T-helper 17 cell (primary cell): ENCODE data around the gene ATP12A. TPM values are rescaled to one million over a fixed set of nuclear protein-coding genes. Genes with fewer than 3 reads are reported as not detected.

Experiments used
- ATAC-seq: fragments of 150-1000 bp; cut with Tn5 transposase; 2 replicates; pipeline ENCODE4 v1.10.0; 2021; ENCODE audit warnings: mild to moderate bottlenecking, moderate library complexity
- DNase-seq, 3 donors: peaks; one replicate each; pipeline versions ENCODE4 v3.0.0 to v3.0.0-alpha.2; 2020 to 2021
- H3K9me3 ChIP-seq: one replicate; pipeline ENCODE4 v1.7.0; 2013; ENCODE audit warnings: low read length, mild to moderate bottlenecking; ENCODE audit not compliant: control insufficient read depth, poor library complexity, severe bottlenecking
- H3K27ac Mint-ChIP-seq: one replicate; pipeline ENCODE4 v1.8.0; 2022; ENCODE audit warnings: mild to moderate bottlenecking, moderate library complexity, mixed read lengths
- H3K27me3 Mint-ChIP-seq: one replicate; pipeline ENCODE4 v1.8.0; 2022; ENCODE audit warnings: mixed read lengths
- H3K36me3 Mint-ChIP-seq: one replicate; pipeline ENCODE4 v1.8.0; 2022; ENCODE audit warnings: low read depth, mixed read lengths
- H3K4me1 Mint-ChIP-seq: one replicate; pipeline ENCODE4 v1.8.0; 2022; ENCODE audit warnings: mild to moderate bottlenecking, mixed read lengths
- H3K4me3 Mint-ChIP-seq: one replicate; pipeline ENCODE4 v1.8.0; 2022; ENCODE audit warnings: mild to moderate bottlenecking, moderate library complexity, mixed read lengths
- total RNA-seq, 4 donors: library from RNA in 2 of 4; stranded (reverse) in 2 of 4; gene quantifications; one replicate each; pipeline ENCODE4 v1.2.3 and lab custom pipeline; 2022 to 2026

The ATP12A gene
- total RNA-seq, 2 donors from 2014 or later: not detected

GRCh38 chr13:24747248-24748060 lies 67.2 kb downstream of the ATP12A start:
- no peak for ATAC-seq
- Mint-ChIP-seq H3K4me1 (peaks cover 8% of the 10 kb centered on the region), H3K27ac (no peak overlapping the region), H3K36me3 (peaks cover 4% of the 10 kb centered on the region), H3K4me3 (peak overlapping the region; percentile 75), H3K27me3 (peaks cover 59% of the 10 kb centered on the region)
- no peaks in the 10 kb centered on the region for H3K9me3 ChIP-seq
- DNase-seq: no peak

GRCh38 chr13:24748061-24748400 lies 67.8 kb downstream of the ATP12A start:
- H3K27ac Mint-ChIP-seq: no peak overlapping the region
- H3K9me3 ChIP-seq: no peaks in the 10 kb centered on the region
- DNase-seq: no peak
- peaks cover 61% of the 10 kb centered on the region for H3K27me3 Mint-ChIP-seq
- H3K36me3 Mint-ChIP-seq: peaks cover 4% of the 10 kb centered on the region
- peak overlapping the region; percentile 63 for H3K4me3 Mint-ChIP-seq
- no peak for ATAC-seq
- peaks cover 8% of the 10 kb centered on the region for H3K4me1 Mint-ChIP-seq

GRCh38 chr13:24759197-24759596 lies 79.0 kb downstream of the ATP12A start:
- no peak for DNase-seq
- Mint-ChIP-seq H3K27me3 (peaks cover 39% of the 10 kb centered on the region), H3K4me1 (peaks cover 4% of the 10 kb centered on the region), H3K36me3 (no peaks in the 10 kb centered on the region), H3K4me3 (no peak overlapping the region), H3K27ac (no peak overlapping the region)
- no peak for ATAC-seq
- no peaks in the 10 kb centered on the region for H3K9me3 ChIP-seq

Other genes with a start within 250 kb of the ATP12A start
- gene PARP4, start 167.6 kb upstream of the ATP12A start, total RNA-seq: 10 to 100 TPM; 44.7 to 49.0 TPM
- gene RNF17, start 83.8 kb downstream of the ATP12A start, total RNA-seq: 1 to 10 TPM in 1 of 2 donors, under 1 TPM in 1; 0.50 to 1.1 TPM